ENCODE results near the gene BIRC5.
"Not testable (repeated sequence)": the region's sequence is repeated elsewhere in the genome, so short reads cannot be mapped to it uniquely, and the experiment has no call there.

BIRC5 gene

DNA sequence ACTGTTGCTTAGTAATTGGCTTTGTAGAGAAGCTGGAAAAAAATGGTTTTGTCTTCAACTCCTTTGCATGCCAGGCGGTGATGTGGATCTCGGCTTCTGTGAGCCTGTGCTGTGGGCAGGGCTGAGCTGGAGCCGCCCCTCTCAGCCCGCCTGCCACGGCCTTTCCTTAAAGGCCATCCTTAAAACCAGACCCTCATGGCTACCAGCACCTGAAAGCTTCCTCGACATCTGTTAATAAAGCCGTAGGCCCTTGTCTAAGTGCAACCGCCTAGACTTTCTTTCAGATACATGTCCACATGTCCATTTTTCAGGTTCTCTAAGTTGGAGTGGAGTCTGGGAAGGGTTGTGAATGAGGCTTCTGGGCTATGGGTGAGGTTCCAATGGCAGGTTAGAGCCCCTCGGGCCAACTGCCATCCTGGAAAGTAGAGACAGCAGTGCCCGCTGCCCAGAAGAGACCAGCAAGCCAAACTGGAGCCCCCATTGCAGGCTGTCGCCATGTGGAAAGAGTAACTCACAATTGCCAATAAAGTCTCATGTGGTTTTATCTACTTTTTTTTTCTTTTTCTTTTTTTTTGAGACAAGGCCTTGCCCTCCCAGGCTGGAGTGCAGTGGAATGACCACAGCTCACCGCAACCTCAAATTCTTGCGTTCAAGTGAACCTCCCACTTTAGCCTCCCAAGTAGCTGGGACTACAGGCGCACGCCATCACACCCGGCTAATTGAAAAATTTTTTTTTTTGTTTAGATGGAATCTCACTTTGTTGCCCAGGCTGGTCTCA, 11.2 kb downstream of the BIRC5 start:
- DNase-seq (ENCODE audit: low read depth in 2 of 2), result no peak

DNA sequence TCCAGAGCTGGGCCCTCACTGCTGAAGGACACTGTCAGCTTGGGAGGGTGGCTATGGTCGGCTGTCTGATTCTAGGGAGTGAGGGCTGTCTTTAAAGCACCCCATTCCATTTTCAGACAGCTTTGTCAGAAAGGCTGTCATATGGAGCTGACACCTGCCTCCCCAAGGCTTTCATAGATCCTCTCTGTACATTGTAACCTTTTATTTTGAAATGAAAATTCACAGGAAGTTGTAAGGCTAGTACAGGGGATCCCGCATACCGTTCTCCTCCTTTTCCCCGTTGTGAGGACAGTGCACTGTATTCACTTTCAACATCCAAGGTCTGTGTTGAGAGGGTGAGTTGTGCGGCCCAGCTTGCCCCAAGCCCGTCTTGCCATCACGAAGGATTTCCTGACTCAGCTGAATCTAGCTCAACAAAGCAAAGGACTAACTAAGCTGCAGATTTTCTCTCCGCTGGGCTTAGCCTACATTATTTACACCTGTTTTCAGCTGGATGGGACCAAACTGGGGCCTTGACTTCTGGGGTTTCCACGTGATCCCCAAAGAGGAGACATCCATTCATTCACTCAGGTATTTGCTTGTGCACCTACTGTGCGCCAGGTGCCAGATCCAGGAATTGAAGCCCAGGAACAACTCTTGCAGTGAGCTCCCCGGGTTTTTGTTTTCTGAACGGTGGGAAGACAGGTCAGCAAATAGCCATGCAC, 12.2 kb downstream of the BIRC5 start:
- no peak for DNase-seq (ENCODE audit: low read depth in 2 of 2)

DNA sequence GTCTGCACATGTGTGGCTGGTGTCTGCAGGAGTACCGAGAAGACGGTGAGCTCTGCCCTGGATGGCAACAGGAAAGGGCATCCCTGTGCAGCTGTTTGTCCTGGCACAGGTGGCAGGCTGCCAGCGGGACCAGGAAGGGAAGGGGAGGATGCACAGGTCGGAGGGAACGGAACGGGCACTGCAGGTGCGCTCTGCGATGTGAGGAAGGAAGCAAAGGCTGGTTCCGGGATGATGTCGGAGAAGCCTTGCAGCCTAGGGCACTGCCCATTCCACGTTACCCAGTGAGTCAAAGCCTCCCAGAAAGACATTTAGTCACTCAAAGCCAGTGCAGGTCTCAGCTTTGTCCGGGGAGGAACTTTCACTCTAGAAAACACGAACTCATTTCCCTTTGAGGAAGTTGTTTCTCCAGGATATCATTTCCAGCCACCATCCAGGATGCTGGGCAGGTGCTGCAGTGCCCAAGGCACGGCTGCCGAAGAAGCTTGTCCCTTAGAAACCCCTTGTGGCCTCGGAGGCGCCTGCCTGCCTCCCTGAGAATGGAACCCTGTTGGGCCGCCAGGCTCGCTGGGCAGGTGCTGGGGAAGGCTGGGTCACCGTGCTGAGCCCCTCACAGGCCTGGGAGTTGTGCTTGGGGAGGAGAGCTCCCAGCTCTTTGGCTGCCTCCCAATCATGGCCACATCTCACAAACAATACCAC, 12.9 kb downstream of the BIRC5 start:
- no peak for DNase-seq (ENCODE audit: low read depth in 2 of 2)

DNA sequence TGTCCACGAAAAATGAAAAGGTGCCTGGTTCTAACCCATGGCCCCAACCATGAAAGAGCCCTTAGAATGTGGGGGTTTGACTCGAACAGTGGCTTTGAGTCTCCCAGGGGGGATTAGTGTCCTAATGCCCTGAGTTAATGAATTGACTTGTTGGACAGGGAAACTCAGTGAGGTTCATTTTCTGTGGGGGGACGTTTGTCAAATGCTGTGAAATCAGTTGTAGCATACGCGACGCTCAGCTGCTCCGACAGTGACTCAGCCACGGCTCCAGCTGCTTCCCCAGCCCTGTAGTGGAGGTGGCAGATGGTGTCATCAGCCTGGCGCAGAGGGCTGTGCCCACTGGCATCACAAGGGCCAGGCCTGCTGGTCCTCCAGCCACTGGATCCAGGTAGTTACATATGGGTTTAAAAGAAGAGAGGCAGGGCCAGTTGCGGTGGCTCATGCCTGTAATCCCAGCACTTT, 13.4 kb downstream of the BIRC5 start:
- DNase-seq (ENCODE audit: low read depth in 2 of 2), result no peak

DNA sequence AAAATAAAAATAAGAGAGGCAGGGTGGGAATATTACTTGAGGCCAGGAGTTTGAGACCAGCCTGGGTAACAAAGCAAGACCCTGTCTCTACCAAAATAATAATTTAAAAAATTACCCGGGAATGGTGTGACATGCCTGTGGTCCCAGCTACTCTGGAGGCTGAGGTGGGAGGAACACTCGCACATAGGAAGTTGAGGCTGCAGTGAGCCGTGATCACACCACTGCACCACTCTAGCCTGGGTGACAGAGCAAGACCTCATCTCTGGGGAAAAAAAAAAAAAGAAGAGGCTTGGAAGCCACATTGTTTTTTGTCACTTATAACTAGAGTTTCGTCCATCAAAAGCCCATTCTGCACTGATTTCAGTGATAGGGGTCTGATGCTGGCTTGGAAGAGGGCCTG, 14.1 kb downstream of the BIRC5 start:
- DNase-seq (ENCODE audit: low read depth in 2 of 2), result no peak

DNA sequence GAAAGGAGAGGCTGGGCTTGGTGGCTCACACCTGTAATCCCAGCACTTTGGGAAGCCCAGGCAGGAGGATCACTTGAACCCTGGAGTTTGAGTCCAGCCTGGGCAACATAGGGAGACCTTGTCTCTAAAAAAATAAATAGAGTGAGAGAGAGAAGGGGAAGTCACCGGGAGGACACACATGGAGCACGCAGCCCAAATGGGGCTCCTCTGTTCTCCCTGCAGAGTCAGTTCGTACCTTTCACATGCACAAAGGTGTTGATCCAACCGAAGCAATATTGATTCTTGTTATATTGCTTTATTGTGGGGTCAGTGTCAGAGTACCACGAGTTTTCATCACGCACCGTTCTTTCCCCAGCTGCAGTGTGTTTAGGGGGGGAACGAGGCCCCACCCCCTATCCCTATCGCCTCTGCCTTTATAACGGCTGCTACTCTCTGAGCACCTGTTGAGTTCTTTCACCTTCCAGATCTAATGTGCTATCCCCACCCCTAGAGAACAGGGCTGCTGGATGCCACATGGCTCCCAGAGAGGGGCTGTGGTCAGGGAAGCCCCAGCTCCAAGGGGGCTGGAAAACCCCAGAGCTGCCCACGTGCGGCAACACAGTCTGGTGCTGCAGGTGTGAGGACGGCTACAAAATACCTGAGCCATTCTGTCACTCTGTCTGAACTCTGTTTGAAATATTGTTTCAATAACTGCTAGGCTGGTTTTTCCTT, 16.4 kb downstream of the BIRC5 start:
- no peak for DNase-seq (ENCODE audit: low read depth in 2 of 2)

DNA sequence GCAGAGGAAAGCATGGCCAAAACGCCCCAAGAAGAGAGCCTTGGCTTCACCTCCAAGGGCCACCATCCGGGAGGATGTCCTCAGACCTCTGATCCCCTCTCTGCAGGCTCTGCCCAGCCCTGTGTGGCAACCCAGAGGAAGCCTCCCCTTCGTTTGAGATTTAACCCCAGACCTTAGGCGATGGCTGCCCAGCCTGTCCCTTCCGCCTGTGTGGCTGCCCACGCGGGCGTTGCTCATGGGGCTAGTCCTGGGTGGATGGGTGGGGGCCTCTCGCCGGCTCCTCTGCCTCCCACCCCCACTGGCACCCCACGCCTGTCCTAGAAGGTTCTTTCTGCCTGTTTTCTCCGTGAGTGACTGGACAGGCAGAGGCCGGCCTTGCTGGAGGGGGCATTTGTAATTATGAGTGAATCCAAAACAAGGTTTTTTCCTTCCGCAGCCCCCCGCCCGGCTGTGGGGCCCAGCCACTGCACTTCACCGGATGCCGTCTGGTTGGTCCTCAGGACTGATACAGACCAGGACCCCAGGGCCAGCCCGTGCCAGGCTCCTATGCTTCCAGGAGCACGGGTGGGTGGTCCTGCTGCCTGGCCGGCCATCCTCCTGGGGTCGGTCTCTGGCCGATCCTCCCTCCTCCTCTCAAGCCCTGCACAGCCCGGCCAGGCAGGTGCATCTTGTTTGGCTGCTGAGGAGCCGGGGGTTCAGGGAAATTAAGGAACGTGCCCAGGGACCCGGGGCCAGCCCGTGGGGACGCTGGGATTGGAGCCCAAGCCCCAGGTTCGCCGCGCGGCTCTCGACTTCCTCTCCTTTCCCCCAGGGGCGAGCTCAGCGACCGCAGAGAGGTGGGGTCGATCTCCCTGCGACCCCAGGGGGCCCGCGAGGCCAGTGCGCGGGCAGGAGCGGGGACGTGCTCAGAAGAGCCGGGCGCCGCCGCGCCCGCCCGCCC, 17.2 kb downstream of the BIRC5 start, which contains the start of gene TMEM235:
Gene TMEM235 (plus strand): TSS at position 636 of the 940 bp plus-strand sequence. CDS start 393 bp downstream, outside the sequence.
- no peak for DNase-seq (ENCODE audit: low read depth in 2 of 2)

DNA sequence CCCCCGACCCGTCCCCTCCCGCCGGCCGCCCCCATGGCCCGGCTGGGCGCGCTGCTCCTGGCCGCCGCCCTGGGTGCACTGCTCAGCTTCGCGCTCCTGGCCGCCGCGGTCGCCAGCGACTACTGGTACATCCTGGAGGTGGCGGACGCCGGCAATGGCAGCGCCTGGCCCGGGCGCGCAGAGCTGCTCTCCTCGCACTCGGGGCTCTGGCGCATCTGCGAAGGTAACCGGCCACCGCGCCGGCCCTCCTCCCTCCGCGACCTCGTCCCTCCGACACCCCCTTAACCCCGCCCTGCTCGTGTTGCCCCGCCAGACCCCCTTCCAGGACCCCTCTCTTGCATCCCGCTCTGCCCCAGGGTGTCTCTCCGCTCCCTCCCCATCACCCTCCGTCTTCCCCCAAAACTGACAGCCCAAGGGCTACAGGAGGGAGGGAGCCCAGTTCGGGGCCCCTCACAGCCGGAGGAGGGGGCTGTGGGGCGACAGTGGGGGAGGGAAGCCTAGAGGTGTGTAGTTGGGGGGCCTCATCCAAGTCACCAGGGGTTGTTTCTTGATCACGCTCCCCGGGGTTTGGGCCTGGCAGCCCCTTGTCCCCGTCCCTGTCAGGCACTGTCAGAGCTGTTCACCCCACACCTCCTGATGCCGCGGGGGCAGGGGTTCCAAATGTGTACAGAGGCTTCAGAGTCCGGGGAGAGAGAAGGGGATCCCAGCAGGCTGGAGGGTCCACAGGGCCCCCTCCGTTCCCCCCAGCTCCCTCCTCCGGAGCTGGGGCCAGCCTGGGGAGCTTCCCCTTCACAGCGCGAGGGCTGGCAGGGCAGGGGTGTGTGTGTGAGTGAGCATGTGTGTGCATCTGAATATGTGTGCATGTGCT, 18.2 kb downstream of the BIRC5 start:
- DNase-seq (ENCODE audit: low read depth in 2 of 2), result peak in 1 of 2 donors; percentile 26

DNA sequence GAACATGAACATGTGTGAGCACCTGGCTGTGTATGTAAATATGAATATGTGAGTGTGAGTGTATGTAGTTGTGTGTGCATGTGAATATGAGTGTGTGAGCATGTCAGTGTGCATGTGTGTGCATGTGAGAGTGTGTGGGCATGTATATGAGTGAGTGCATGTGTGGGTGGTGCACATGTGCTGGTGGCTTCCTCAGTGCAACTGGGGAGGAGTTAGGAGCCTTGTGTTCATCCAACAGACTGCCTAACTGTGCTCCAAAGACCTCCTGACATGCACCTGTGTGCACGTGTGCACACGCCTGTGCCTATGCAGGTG, 18.8 kb downstream of the BIRC5 start:
- DNase-seq (ENCODE audit: low read depth in 2 of 2), result no peak

DNA sequence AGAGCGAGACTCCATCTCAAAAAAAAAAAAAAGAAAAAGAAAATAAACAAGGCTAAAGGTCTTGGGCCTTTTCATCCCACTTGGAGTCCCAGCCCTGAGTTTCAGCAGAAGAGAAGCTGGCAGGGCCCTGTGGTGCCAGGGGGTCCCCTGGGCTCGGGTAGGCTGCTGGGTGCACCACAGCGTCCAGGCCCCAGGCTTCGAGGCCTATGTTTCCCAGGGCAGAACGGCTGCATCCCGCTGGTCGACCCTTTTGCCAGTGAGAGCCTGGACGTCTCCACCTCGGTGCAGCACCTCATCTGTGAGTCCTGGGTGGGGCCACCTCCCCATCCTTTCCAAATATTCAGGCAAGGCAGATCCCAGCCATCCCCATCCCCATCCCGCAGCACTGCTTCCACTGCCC, 19.6 kb downstream of the BIRC5 start:
- DNase-seq (ENCODE audit: low read depth in 2 of 2), result no peak

DNA sequence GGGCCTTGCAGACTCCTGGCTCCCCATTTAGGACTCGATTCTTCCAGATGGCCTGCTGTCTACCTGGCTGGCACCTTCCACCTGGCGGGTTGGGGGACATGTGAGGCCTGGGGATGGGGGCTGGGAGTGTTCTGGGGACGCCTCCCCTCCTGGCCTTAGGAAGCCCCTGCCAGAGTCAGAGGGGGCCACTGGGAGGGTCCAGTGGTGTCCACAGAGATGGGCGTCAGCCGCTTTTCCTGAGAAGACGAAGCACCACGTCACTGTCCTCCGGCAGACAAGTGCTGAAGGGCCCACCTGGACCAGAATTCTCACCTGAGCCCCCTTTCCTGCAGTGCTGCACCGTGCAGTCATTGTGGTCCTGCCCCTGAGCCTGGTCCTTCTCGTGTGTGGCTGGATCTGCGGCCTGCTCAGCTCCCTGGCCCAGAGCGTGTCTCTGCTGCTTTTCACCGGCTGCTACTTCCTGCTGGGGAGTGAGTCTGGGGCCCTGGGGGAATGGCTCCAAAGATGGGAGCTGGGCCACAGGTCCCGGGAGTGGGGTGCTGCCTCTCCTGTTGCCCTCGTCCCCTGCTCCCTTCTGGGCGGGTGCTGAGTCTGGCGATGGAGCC, 20.3 kb downstream of the BIRC5 start:
- DNase-seq (ENCODE audit: low read depth in 2 of 2), result no peak

DNA sequence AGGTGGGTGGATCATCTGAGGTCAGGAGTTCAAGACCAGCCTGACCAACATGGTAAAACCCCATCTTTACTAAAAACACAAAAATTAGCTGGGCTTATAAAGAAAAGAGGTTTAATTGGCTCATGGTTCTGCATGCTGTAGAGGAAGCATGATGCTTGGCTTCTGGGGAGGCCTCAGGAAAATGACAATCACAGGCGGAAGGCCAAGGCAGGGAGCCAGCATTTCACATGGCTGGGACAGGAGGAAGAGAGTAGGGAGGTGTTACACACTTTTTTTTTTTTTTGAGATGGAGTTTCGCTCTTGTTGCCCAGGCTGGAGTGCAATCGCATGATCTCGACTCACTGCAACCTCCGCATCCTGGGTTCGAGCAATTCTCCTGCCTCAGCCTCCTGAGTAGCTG, 21.0 kb downstream of the BIRC5 start:
- not testable (repeated sequence) for DNase-seq (ENCODE audit: low read depth in 2 of 2)

DNA sequence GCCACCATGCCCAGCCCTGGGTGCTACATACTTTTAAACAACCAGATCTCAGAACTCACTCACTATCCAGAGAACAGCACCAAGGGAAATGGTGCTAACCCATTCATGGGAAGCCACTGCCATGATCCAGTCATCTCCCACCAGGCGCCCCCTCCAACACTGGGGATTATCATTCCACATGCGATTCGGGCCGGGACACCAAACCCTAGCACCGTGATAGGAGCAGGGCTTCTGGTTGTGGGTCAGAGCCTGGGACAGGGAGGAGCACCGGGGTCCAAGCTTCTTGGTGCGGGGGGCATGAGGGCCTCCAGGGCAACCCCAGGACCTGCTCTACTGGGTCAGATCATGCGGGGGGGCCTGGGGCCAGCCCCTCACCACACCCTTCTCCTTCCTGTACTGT, 21.8 kb downstream of the BIRC5 start:
- no peak for DNase-seq (ENCODE audit: low read depth in 2 of 2)

DNA sequence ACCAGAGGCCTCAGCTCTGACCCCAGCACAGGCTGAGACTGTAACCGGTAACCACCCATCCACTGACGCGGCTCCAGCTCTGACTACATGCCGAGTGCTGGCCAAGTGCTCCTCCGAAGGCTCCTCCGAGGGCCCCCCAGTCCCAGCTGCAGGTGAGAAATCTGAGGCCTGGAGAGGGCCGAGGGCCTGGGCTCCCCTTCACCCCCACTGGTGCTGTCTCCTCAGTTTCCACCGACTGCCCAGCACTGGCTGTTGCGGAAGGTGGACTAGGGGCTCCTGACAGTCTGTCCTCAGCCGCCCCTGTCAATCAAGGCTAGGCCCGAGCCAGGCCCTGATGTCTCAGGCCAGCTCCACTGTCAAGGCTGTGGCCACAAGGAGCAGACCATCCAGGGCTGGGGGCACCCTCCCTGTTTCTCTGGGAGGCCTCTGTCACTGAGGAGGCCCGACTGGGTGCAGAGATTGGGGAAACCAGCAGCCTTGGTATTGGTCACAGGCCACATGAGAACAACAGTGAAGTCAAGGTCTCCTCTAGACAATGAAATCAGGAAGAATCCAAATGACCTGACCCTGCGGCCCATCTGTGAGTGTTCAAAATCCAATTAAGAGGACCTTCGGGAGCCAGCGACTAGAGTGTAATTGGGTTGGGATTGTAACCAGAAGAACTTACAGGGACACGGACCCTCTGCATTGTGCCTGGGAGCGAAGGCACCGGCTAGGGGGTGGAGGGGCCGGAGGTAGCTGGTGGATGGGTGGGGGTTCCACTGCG, 22.5 kb downstream of the BIRC5 start:
- DNase-seq (ENCODE audit: low read depth in 2 of 2), result no peak

DNA sequence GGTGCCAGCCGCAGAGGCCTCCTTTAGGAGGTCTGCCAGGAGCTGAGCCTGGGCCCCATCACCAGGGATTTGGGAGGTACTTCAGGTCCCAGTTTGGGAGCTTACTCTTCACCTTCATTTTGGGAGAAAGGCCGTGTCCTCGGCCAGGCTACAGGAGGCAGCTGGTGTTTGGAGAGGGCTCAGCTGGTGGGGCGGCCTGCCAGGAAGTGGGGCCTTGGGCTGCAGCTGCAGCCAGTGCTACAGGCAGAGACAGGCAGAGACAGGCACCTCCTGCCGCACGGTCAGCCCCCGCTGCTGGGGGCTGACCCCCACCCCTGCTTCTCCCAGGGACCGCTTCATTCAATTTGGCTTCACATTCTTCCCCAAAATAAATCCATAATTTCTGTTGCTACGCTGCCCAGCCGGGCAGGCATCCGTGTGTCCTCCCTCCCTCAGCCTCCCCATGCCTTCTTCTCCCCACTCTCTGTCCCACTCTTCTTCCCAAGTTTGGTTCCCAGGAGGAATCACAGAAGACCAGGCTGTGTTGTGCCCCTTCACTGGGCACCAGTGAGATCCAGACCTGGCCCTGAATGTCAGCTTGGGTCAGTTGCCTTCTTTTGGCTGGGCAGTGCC, 23.5 kb downstream of the BIRC5 start:
- no peak for DNase-seq (ENCODE audit: low read depth in 2 of 2)

DNA sequence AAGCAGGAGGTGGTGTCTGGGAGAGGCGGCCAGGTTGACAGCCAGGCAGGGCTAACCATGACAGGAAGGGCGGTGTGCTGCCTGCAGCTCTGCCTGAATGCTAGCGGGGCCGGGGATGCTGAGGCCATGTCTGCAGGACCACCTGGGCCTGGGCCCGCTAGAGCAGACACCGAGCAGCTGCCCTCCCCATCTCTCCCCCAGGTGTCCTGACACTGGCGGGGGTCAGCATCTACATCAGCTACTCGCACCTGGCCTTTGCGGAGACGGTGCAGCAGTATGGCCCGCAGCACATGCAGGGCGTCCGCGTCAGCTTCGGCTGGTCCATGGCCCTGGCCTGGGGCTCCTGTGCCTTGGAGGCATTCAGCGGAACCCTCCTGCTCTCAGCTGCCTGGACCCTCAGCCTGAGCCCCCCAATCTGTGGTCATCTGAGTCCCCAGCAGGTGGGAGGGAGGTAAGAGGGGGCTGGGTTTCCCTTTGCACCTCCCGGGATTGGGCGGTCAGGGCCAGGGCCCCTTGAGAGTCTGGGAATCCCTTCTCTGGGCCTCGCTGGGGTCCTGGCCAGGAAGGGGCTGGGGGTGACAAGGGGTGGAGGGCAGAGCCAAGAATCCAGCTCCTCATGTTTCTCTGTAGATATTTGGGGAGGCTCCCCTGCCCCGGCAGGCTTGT, 24.9 kb downstream of the BIRC5 start:
- no peak for DNase-seq (ENCODE audit: low read depth in 2 of 2)

DNA sequence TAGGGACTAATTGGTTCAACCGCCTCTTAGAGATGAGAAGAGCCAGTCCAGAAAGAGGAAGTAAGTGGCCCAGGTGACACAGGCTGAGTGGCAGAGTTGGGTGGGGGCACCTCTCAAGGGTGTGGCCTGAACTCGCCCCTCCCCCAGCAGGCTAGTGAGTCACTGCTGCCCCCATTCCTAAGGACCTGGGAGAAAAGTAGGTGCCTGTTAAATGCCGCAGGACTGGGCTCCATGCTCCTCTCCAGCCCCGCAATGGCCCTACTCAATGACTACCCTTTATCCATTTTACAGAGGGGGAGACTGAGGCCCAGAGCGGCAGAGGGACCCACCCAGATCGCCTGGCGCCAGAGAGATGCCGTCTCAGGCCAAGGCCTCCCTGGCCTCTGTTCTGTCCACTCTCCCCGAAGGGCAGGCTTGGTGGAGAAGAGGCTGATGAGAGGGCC, 25.5 kb downstream of the BIRC5 start:
- no peak for DNase-seq (ENCODE audit: low read depth in 2 of 2)
